Posterior cingulate gyrus (tissue), 11 donors: Measurements from ENCODE around the gene EFCAB11.
"Not testable (repeated sequence)": the region's sequence is repeated elsewhere in the genome, so short reads cannot be mapped to it uniquely, and the experiment has no call there.

Source experiments
- DNase-seq, 10 donors: peaks; one replicate each; pipeline versions ENCODE4 v3.0.0 to v3.0.0-alpha.2; 2020 to 2021; ENCODE audit warnings: mixed read lengths in 3 of 10
- intact Hi-C: fragments of 100-400 bp; cut with DNase I; formaldehyde crosslinking; loops from one replicate; pipeline ENCODE4 v1.15.1; 2023

The EFCAB11 gene

GRCh38 chr14:89890589-89890988 lies 63.9 kb downstream of the EFCAB11 start:
- no peak for DNase-seq
- intact Hi-C loops: no loop called here

GRCh38 chr14:89889626-89890025 lies 64.9 kb downstream of the EFCAB11 start:
- intact Hi-C loops: no loop called here
- DNase-seq: no peak

GRCh38 chr14:89884761-89885160 lies 69.8 kb downstream of the EFCAB11 start:
- no peak for DNase-seq
- intact Hi-C loops: no loop called here

- intact Hi-C loops: no loop called here
- DNase-seq: no peak
These were observed 72.7 kb downstream of the EFCAB11 start for GRCh38 chr14:89881839-89882238.

- DNase-seq, intact Hi-C loops: not testable (repeated sequence)
These were observed 80.4 kb downstream of the EFCAB11 start for GRCh38 chr14:89874091-89874490.

DNA sequence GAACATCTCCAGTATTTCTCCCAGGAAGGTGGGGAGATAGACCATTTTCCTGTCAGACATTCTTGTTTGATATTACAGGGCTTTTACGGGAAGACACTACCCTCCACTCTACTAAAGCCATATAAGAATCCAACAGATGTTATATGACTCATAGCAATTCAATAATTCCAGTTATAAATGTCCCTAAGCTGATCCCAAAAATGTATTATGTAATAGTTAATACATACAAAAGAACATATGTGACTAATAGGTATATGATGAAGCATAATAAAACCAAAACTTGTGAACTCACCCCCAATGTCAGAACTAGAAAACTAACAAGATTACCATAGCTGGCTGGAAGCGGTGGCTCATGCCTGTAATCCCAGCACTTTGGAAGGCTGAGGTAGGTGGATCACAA lies 84.2 kb downstream of the EFCAB11 start:
- no peak for DNase-seq
- intact Hi-C loops: no loop called here

DNA sequence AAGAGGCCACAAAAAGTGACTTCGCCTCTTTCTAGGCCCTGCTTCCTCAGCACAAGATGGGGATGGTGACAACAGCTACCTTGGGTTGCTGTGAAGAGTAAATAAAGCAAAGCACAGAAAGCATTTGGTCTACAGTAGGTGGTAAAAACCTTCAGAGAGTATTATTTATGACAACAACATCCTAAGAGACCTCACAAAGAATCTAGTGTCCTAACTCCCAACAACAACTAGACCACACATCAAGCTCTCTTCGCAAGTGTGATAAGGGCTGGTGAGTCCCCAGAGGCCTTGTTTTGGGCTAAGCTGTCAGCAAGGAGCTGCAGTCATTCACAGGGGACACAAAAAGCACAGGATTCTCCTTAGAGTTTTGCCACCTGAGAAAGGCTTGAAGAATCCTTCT lies 84.9 kb downstream of the EFCAB11 start:
- intact Hi-C loops: no loop called here
- DNase-seq: no peak

GRCh38 chr14:89866458-89866857 lies 88.1 kb downstream of the EFCAB11 start:
- DNase-seq: no peak
- intact Hi-C loops: no loop called here

DNA sequence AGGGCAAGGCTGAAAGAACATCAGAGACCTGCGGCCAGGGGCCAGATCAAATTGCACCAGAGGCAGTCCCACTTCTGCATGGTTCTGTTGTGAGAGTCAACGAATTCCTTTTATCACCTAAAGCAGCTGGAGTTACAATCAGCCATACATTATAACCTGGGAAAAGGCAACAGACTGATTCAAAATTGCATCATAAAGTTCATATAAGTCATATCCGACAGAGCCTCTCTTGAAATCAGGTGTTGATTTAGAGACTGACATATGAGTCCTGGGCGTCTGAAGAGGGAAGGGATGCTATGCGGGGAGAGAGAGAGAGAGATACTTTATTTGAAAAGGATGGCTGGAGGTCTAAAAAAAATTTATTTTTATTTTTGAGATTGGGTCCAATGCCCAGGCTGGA lies 89.4 kb downstream of the EFCAB11 start:
- DNase-seq: no peak
- intact Hi-C loops: no loop called here

DNA sequence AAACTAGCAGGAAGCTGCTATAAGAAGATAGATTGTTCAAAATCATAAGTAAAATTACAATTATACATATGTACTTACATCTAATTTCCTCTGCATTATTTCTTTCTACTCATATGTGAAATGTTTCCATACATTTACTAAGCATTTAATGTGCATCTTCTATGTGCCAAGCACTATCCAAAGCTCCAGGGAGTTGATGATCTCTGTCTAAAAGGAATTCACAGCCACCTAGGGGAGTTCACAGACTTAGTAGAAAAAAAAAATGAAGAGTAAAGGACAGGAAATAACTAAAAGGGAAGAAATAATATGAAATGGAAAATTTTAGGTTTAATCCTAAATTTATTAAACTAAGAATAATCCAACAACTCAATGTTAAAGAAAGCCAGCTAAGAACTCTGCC lies 91.7 kb downstream of the EFCAB11 start:
- intact Hi-C loops: no loop called here
- no peak for DNase-seq

DNA sequence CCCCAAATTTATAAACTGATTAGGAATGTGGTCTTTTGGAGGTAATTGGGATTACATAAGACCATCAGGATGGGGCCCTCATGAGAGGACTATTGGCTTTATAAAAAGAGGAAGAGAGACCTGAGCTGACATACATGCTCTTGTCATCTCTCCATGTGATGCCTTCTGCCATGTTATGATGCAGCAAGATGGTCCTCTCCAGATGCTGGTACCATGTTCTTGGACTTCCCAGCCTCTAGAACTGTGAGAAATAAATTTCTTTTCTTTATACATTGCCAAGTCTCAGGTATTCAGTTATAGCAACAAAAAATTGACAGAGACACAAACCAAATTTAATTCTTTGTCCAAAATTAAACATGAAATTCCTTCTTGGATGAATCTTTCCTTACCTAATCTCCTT lies 92.9 kb downstream of the EFCAB11 start:
- no peak for DNase-seq
- intact Hi-C loops: no loop called here

- intact Hi-C loops: no loop called here
- DNase-seq: no peak
These were observed 96.4 kb downstream of the EFCAB11 start for GRCh38 chr14:89858089-89858488.

DNA sequence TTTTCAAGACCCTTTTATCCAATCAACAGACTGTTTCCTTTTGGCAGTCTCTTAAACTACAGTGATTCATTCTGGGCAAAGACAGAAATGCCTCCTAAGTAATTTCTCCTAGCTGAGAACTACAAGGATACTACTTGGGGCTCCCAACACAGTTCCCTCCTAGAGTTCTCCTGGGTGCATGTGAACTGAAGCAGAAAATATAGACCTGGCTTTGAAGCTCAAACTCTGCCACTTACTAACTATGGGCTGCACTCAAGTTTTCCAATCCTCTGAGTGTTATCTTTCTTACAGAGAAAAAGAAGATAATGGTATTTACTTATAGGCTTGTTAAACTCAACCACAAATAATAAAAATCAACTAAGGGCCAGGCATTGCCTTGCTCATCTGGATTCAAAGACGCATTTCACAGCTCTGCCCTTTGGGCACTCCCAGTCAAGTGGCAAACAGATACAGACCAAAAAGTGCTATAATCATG lies 97.6 kb downstream of the EFCAB11 start:
- DNase-seq: no peak
- intact Hi-C loops: no loop called here

- no peak for DNase-seq
- intact Hi-C loops: no loop called here
These were observed 98.4 kb downstream of the EFCAB11 start for GRCh38 chr14:89855961-89856656.

DNA sequence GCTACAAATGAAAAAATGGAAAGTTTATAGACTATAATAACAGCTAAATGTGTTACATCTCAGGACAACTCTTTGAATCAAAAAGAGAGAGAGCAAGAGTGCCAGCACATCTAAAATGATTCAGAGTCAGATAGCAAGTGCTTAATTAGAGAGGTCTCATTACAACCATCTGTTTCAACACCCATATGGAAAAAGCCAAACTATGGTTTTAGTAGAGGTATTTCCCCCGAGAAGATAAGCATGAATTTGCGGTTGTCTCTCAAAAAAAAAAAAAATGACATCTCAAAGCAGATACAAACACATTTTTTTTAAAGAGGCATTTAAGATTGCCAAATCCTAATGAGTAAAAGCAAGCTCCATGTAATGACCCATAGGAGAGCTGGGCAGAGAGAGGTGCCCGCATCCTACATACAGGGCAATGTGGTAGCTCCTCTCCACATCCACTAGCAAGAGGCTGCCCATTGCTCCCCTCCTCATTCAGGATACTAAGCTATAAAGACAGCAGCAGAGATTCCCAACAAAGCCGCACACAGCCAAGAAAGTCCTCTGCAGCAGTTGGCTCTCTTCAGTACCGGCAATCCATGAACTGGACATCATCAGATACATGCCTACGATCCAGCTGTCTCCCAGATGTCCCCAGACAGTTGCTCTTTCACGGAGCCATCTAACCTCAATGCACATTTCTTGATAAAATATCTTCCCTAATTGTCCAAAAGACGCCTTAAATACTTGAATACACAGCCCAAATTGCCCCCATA lies 100.4 kb downstream of the EFCAB11 start:
- DNase-seq: no peak
- intact Hi-C loops: no loop called here

DNA sequence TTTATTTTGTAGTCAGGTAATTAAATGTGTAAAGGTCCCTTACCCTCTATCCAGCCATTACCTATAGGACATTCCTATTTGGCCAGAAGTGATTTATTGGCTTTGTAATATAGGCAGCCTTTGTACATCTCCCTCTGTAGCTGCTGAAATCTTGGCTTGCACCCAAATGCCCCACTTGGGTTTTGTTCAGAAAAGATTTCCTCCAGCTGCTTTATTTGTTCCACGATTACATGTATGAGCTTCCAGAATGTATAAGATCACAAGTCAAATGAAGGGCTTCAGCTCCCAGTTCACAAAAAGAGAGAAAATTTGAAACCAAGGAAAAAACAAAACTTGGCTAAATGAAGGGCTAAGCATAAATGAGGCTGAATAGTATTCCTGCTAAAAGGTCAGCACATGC lies 103.4 kb downstream of the EFCAB11 start:
- DNase-seq: no peak
- intact Hi-C loops: no loop called here

DNA sequence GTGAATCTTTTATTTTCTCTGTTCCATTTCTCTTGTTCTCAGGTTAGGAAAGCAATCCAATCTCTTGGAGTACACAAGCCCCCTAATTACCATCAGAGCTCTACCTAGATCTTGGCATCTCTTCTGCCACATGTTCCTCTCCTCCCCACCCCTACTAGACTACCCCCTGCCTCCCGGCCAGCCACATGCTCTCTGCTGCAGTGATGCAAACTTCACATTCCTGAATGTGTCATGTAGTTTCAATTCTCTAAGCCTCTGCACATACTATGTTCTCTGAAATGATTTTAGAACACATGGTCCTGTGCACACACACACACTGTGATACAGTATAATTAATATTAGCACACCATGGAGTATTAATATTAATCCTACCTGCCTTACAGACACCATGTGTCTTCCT lies 104.6 kb downstream of the EFCAB11 start:
- DNase-seq: no peak
- intact Hi-C loops: no loop called here

DNA sequence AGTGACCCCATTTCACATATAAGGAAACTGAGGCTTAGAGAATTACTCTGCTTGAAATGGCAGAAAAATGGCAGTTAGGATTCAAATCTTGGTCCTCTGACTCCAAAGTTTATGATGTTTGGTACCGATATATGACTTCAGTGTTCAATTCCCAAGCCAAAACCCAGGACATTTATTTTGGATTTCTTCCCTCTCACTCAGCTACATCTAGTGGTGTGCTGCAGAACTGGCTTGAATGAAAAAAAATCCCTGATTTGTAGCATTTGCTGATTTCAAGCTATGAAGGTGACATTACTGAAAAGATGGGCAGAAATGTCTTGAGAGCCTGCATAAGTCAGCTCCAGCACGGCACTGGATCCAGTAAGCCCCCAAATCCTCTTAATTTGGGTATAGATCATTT lies 106.4 kb downstream of the EFCAB11 start:
- intact Hi-C loops: no loop called here
- no peak for DNase-seq

DNA sequence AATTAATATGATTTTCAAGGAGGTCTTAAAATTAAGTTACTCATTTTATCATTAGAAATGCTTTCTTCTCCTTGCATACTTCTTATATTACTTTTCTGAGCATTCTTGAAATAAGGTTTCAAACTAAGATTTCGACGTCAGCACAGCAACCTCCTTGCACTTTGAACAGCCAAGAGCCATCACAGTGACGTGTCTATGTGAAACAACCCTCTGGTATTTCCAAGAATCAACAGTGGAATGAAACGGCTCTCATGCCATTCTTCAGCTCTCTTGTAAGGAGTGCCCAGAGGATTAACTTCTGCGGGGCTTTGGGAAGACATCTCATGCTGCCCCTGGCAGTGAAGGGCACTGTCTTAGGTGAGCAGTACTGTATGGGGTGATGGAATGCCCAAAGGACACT lies 109.2 kb downstream of the EFCAB11 start:
- no peak for DNase-seq

GRCh38 chr14:89844508-89844907 lies 110.0 kb downstream of the EFCAB11 start:
- intact Hi-C loops: no loop called here

More for the DNA sequence above, 109.2 kb downstream of the EFCAB11 start:
- intact Hi-C loops: no loop called here

GRCh38 chr14:89842837-89843236 lies 111.7 kb downstream of the EFCAB11 start:
- intact Hi-C loops: no loop called here
- DNase-seq: no peak

More at GRCh38 chr14:89844508-89844907, 110.0 kb downstream of the EFCAB11 start:
- no peak for DNase-seq

DNA sequence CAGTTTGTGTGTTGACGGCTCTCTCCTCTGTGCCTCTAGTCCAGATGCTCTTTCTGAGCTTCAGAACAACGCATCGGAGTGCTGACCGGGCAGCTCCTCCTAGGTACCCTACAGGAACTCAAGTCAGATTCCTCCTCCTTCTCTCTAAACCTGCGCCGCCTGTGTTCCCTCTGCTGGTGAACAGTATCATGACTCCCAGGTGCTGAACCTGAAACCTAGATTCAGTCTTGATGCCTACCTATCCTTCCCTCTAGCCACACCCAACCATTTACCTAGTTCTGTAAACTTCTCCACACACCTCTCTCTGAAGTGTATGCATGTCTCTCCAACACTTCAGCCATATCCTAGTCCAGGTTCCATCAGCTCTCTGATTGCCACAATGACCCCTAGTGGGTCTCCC lies 112.7 kb downstream of the EFCAB11 start:
- DNase-seq: no peak
- intact Hi-C loops: no loop called here
